ENCODE measurements around the gene TBC1D16. TPM values are rescaled to one million over a fixed set of nuclear protein-coding genes. Genes with fewer than 3 reads are reported as not detected.
"Not testable (repeated sequence)": the region's sequence is repeated elsewhere in the genome, so short reads cannot be mapped to it uniquely, and the experiment has no call there.

The TBC1D16 gene
- total and polyA plus RNA-seq, 2 experiments from 2014 or later, result 24.5 to 38.1 TPM

- Histone ChIP-seq H3K79me2 (peaks cover 30% of the 10 kb centered on the region), H3K4me3 (no peak overlapping the region), H2AFZ (no peak overlapping the region), H3K36me3 (replicated peaks; ENCODE audit: insufficient read depth, low read depth) (no peaks in the 10 kb centered on the region), H3K27me3 (no peaks in the 10 kb centered on the region), H3K9me2 (replicated peaks; ENCODE audit: insufficient read depth) (no peaks in the 10 kb centered on the region), H3K4me2 (no peak overlapping the region), H3K27ac (peak overlapping the region; percentile 98), H3K9me3 (ENCODE audit: low read depth) (no peaks in the 10 kb centered on the region), H4K20me1 (ENCODE audit: insufficient read depth, poor library complexity, severe bottlenecking) (no peaks in the 10 kb centered on the region), H3K4me1 (ENCODE audit: insufficient read depth) (peaks cover 41% of the 10 kb centered on the region)
- TF ChIP-seq EZH2 (IDR thresholded peaks at IDR 0.05; ENCODE audit: borderline replicate concordance) (no peak), CTCF (IDR thresholded peaks at IDR 0.05; ENCODE audit: poor library complexity) (no peak), EZH2phosphoT487 (IDR thresholded peaks at IDR 0.05; ENCODE audit: low read depth, severe bottlenecking, unreplicated experiment) (no peak)
- 89% methylated on average over 8 of the region's 8 CpGs for WGBS (ENCODE audit: low lambda C conversion rate, missing lambda C conversion rate)
- DNase-seq (ENCODE audit: low spot score), result no peak
Observed at GRCh38 chr17:79995696-79996095, 40.0 kb downstream of the TBC1D16 start.

GRCh38 chr17:79994602-79995001 lies 41.1 kb downstream of the TBC1D16 start:
- H3K27ac ChIP-seq, result peak overlapping the region; percentile 98
- peaks cover 52% of the 10 kb centered on the region for H3K4me1 ChIP-seq (ENCODE audit: insufficient read depth)

GRCh38 chr17:79994228-79994569 lies 41.5 kb downstream of the TBC1D16 start:
- not testable (repeated sequence) for H3K4me3 ChIP-seq; DNase-seq (ENCODE audit: low spot score); H4K20me1 ChIP-seq (ENCODE audit: insufficient read depth, poor library complexity, severe bottlenecking); H3K36me3 ChIP-seq (replicated peaks; ENCODE audit: insufficient read depth, low read depth); H3K27me3 ChIP-seq; H3K9me3 ChIP-seq (ENCODE audit: low read depth); H2AFZ ChIP-seq; H3K9me2 ChIP-seq (replicated peaks; ENCODE audit: insufficient read depth)
- H3K27ac ChIP-seq, result peak overlapping the region; percentile 98
- H3K79me2 ChIP-seq, result peaks cover 32% of the 10 kb centered on the region
- peaks cover 56% of the 10 kb centered on the region for H3K4me1 ChIP-seq (ENCODE audit: insufficient read depth)
- WGBS (ENCODE audit: low lambda C conversion rate, missing lambda C conversion rate), result 64% methylated on average over 4 of the region's 4 CpGs
- H3K4me2 ChIP-seq, result peak overlapping the region; percentile 93

More at GRCh38 chr17:79994602-79995001, 41.1 kb downstream of the TBC1D16 start:
- H4K20me1 ChIP-seq (ENCODE audit: insufficient read depth, poor library complexity, severe bottlenecking), result no peaks in the 10 kb centered on the region
- H3K27me3 ChIP-seq, result no peaks in the 10 kb centered on the region
- DNase-seq (ENCODE audit: low spot score), result no peak
- H3K9me3 ChIP-seq (ENCODE audit: low read depth), result no peaks in the 10 kb centered on the region
- no peak overlapping the region for H2AFZ ChIP-seq
- H3K9me2 ChIP-seq (replicated peaks; ENCODE audit: insufficient read depth), result no peaks in the 10 kb centered on the region
- WGBS (ENCODE audit: low lambda C conversion rate, missing lambda C conversion rate), result 91% methylated on average over 13 of the region's 13 CpGs
- H3K4me2 ChIP-seq, result peak overlapping the region; percentile 93
- TF ChIP-seq EZH2 (IDR thresholded peaks at IDR 0.05; ENCODE audit: borderline replicate concordance), result no peak
- H3K79me2 ChIP-seq, result peaks cover 28% of the 10 kb centered on the region
- H3K4me3 ChIP-seq, result no peak overlapping the region
- H3K36me3 ChIP-seq (replicated peaks; ENCODE audit: insufficient read depth, low read depth), result no peaks in the 10 kb centered on the region

- DNase-seq (ENCODE audit: low spot score), result peak; percentile 97
- no peak overlapping the region for H3K4me3 ChIP-seq
Observed at GRCh38 chr17:79993390-79994227, 42.1 kb downstream of the TBC1D16 start.

More at GRCh38 chr17:79993390-79994227, 42.1 kb downstream of the TBC1D16 start:
- TF ChIP-seq EZH2 (IDR thresholded peaks at IDR 0.05; ENCODE audit: borderline replicate concordance) (no peak), CTCF (IDR thresholded peaks at IDR 0.05; ENCODE audit: poor library complexity) (no peak), EZH2phosphoT487 (IDR thresholded peaks at IDR 0.05; ENCODE audit: low read depth, severe bottlenecking, unreplicated experiment) (no peak)
- H3K9me2 ChIP-seq (replicated peaks; ENCODE audit: insufficient read depth), result no peaks in the 10 kb centered on the region
- H3K79me2 ChIP-seq, result peaks cover 32% of the 10 kb centered on the region
- WGBS (ENCODE audit: low lambda C conversion rate, missing lambda C conversion rate), result 21% methylated on average over 22 of the region's 22 CpGs
- H3K4me2 ChIP-seq, result peak overlapping the region; percentile 93
- no peaks in the 10 kb centered on the region for H3K9me3 ChIP-seq (ENCODE audit: low read depth)
- peak overlapping the region; percentile 98 for H3K27ac ChIP-seq
- H2AFZ ChIP-seq, result no peak overlapping the region
- H3K36me3 ChIP-seq (replicated peaks; ENCODE audit: insufficient read depth, low read depth), result no peaks in the 10 kb centered on the region
- H3K4me1 ChIP-seq (ENCODE audit: insufficient read depth), result peaks cover 62% of the 10 kb centered on the region
- H4K20me1 ChIP-seq (ENCODE audit: insufficient read depth, poor library complexity, severe bottlenecking), result no peaks in the 10 kb centered on the region
- no peaks in the 10 kb centered on the region for H3K27me3 ChIP-seq

All from hepatocyte (in vitro differentiated cells).